Lung (tissue), 12 donors: ENCODE measurements around the gene SLC8A1. TPM values are rescaled to one million over a fixed set of nuclear protein-coding genes. Genes with fewer than 3 reads are reported as not detected.

ENCODE experiments used
- ATAC-seq: fragments of 200-7000 bp; cut with Tn5 transposase; one replicate; pipeline ENCODE4 v1.9.1; 2020; ENCODE audit warnings: moderate number of reproducible peaks; ENCODE audit not compliant: insufficient read depth, low FRiP score
- DNase-seq, 3 donors: peaks; one replicate each; pipeline ENCODE4 v3.0.0-alpha.2; 2013 to 2017
- H3K27ac ChIP-seq, 2 donors: one replicate each; pipeline ENCODE4 v1.5.1; 2013; ENCODE audit warnings: mild to moderate bottlenecking in 2 of 2, moderate library complexity in 2 of 2, control low read depth in 1 of 2, inconsistent platforms in 1 of 2, low read depth in 1 of 2, low read length in 1 of 2
- H3K27me3 ChIP-seq, 3 donors: one replicate each; pipeline ENCODE4 v1.5.1; 2013; ENCODE audit warnings: low read length in 2 of 3; ENCODE audit not compliant: control insufficient read depth in 3 of 3, insufficient read depth in 3 of 3
- H3K36me3 ChIP-seq, 4 donors: one replicate each; pipeline ENCODE4 v1.5.1; 2013; ENCODE audit warnings: low read length in 4 of 4, mild to moderate bottlenecking in 1 of 4, moderate library complexity in 1 of 4; ENCODE audit not compliant: control insufficient read depth in 4 of 4, insufficient read depth in 4 of 4
- H3K4me1 ChIP-seq, 5 donors: one replicate each; pipeline ENCODE4 v1.5.1; 2013; ENCODE audit warnings: low read length in 5 of 5, mild to moderate bottlenecking in 2 of 5, moderate library complexity in 1 of 5; ENCODE audit not compliant: control insufficient read depth in 5 of 5, insufficient read depth in 5 of 5
- H3K4me3 ChIP-seq: one replicate; pipeline ENCODE4 v1.5.1; 2013; ENCODE audit warnings: mild to moderate bottlenecking, control low read depth, moderate library complexity
- H3K9ac ChIP-seq, 2 donors: one replicate each; pipeline ENCODE4 v1.5.1; 2013; ENCODE audit warnings: low read length in 2 of 2, control low read depth in 1 of 2; ENCODE audit not compliant: insufficient read depth in 1 of 2
- H3K9me3 ChIP-seq, 4 donors: one replicate each; pipeline ENCODE4 v1.5.1; 2013; ENCODE audit warnings: low read length in 3 of 4, mild to moderate bottlenecking in 1 of 4, moderate library complexity in 1 of 4; ENCODE audit not compliant: control insufficient read depth in 4 of 4, insufficient read depth in 3 of 4
- CTCF ChIP-seq: IDR thresholded peaks from 2 replicates; pipeline ENCODE4 v1.5.1; 2012; ENCODE audit warnings: mild to moderate bottlenecking; ENCODE audit errors: control extremely low read depth, extremely low read depth
- WGBS, 2 donors: extraction: QIAGEN DNeasy Blood & Tissue Kit; methylation state at CpG; one replicate each; pipeline ENCODE4 v1.1.7; 2013; 5-methylcytosine and 5-hydroxymethylcytosine counted together
- polyA plus RNA-seq, 2 donors: library from polyadenylated mRNA; stranded (reverse); fragments of 200-250 nt; gene quantifications; one replicate each; pipeline ENCODE4 v1.2.1, GENCODE V29; 2013
- total RNA-seq, 2 donors: library from RNA; depleted of rRNA in 1 of 2; stranded (reverse); fragments of >200 nt in 1 of 2; gene quantifications; one replicate each; pipeline ENCODE4 v1.2.1, GENCODE V29; 2014 to 2021
- donor health status: control.
- donor health status: control.
- donor health status: Bipolar disorder and iron deficiency.
- donor health status: healthy.
- donor health status: DM: yes; HTN: yes; CAD: no.

SLC8A1 gene
- total and polyA plus RNA-seq, 4 donors: 1.2 to 34.7 (median 18.4) TPM

- no peak for TF ChIP-seq CTCF
- H3K4me3 ChIP-seq: no peak overlapping the region
- no peaks in the 10 kb centered on the region for H3K36me3 ChIP-seq
- 65 to 83% methylated on average over 1 of the region's 1 CpG for WGBS, 2 donors
- no peak overlapping the region for H3K9ac ChIP-seq
- H3K9me3 ChIP-seq: no peaks in the 10 kb centered on the region
- peaks cover 0 to 32% (median 2%) of the 10 kb centered on the region in 5 donors for H3K4me1 ChIP-seq
- no peaks in the 10 kb centered on the region for H3K27me3 ChIP-seq
- DNase-seq: no peak
- no peak overlapping the region for H3K27ac ChIP-seq
- no peak for ATAC-seq
Observed at GRCh38 chr2:40433736-40434135, 18.2 kb downstream of the SLC8A1 start.

- H3K9me3 ChIP-seq: no peaks in the 10 kb centered on the region
- WGBS, 2 donors: 72 to 79% methylated on average over 3 of the region's 3 CpGs
- H3K27me3 ChIP-seq: no peaks in the 10 kb centered on the region
- DNase-seq (no peak), ATAC-seq (no peak)
- no peak overlapping the region for H3K9ac ChIP-seq
- H3K27ac ChIP-seq: no peak overlapping the region
- TF ChIP-seq CTCF: no peak
- no peak overlapping the region for H3K4me3 ChIP-seq
- peaks cover 0 to 26% (median 2%) of the 10 kb centered on the region in 5 donors for H3K4me1 ChIP-seq
- no peaks in the 10 kb centered on the region for H3K36me3 ChIP-seq
Observed at GRCh38 chr2:40432921-40433483, 18.9 kb downstream of the SLC8A1 start.

GRCh38 chr2:40431600-40431955, 20.3 kb downstream of the SLC8A1 start:
- TF ChIP-seq CTCF: no peak
- no peaks in the 10 kb centered on the region for H3K27me3 ChIP-seq
- no peak overlapping the region for H3K4me3 ChIP-seq
- peaks cover 0 to 26% (median 2%) of the 10 kb centered on the region in 5 donors for H3K4me1 ChIP-seq
- peak; percentile 59 for ATAC-seq
- WGBS, 2 donors: 42 to 63% methylated on average over 3 of the region's 3 CpGs
- no peaks in the 10 kb centered on the region for H3K9me3 ChIP-seq
- peak overlapping the region; percentile 33 to 47 for H3K27ac ChIP-seq
- DNase-seq: no peak
- no peaks in the 10 kb centered on the region for H3K36me3 ChIP-seq
- no peak overlapping the region for H3K9ac ChIP-seq
